Measurements from ENCODE around the gene TMEM244.

DNA sequence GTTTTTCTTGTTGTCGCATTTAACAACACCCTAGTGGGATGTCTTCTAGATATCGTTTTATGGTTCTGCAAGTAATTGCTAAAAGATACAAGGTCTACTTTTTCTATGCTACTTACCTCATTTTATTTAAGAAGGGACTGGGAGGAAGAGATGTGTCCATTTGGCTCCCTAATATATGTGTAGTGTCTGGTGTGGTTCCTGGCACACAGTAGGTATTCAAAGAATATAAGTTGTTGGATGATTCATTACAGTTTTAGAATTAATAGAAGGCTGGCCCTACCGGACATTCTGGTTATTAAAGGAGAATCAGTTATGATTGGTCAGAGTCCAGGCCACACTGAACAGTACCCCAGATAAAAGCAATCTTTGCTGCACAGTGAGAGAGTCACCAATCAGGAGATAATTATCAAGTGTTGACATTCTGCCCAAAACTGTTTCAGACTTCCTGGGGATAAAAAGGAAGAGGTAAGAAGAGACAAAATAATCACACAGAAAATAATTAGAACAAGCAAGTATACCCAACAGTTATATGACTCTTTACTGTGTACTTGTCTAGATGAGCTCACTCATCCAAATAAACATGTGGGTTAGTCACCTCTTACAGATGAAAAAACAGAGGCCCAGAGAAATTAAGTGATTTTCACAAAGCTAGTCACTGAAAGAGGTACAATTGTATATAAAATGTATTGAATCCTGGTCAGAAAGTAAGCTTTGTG lies 7.0 kb downstream of the TMEM244 start:
- TF ChIP-seq, protein P1, sequence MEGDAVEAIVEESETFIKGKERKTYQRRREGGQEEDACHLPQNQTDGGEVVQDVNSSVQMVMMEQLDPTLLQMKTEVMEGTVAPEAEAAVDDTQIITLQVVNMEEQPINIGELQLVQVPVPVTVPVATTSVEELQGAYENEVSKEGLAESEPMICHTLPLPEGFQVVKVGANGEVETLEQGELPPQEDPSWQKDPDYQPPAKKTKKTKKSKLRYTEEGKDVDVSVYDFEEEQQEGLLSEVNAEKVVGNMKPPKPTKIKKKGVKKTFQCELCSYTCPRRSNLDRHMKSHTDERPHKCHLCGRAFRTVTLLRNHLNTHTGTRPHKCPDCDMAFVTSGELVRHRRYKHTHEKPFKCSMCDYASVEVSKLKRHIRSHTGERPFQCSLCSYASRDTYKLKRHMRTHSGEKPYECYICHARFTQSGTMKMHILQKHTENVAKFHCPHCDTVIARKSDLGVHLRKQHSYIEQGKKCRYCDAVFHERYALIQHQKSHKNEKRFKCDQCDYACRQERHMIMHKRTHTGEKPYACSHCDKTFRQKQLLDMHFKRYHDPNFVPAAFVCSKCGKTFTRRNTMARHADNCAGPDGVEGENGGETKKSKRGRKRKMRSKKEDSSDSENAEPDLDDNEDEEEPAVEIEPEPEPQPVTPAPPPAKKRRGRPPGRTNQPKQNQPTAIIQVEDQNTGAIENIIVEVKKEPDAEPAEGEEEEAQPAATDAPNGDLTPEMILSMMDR (IDR thresholded peaks at IDR 0.05 in 4 of 5, conservative IDR thresholded peaks at IDR 0.05 in 1 of 5), result no peak
- no peak for TF ChIP-seq POLR2A (IDR thresholded peaks at IDR 0.05)

All from gastrocnemius medialis (tissue), 4 donors.